Stimulated activated CD4-positive, alpha-beta T cell treated with anti-CD3 and anti-CD28 coated beads, Interleukin-12 subunit alpha, Interleukin-12 subunit beta, amount 100 ng/mL, for 4 hours (primary cell): ENCODE measurements around the gene ACSM2B.
"Not testable (repeated sequence)": the region's sequence is repeated elsewhere in the genome, so short reads cannot be mapped to it uniquely, and the experiment has no call there.

Experiments used
- DNase-seq: peaks from one replicate; pipeline ENCODE4 v3.0.0-alpha.2; 2020

The ACSM2B gene

GRCh38 chr16:20520103-20520502 is 56.1 kb downstream of the ACSM2B start:
- DNase-seq: no peak

- DNase-seq: no peak
Measured at GRCh38 chr16:20519231-20519630, 56.9 kb downstream of the ACSM2B start.

GRCh38 chr16:20517149-20517548 is 59.0 kb downstream of the ACSM2B start:
- DNase-seq: no peak

- DNase-seq: no peak
Measured at GRCh38 chr16:20515688-20516090, 60.5 kb downstream of the ACSM2B start.

- no peak for DNase-seq
Measured at GRCh38 chr16:20510323-20510722, 65.8 kb downstream of the ACSM2B start.

GRCh38 chr16:20507280-20507679 is 68.9 kb downstream of the ACSM2B start:
- DNase-seq: no peak

GRCh38 chr16:20504418-20504817 is 71.7 kb downstream of the ACSM2B start:
- DNase-seq: no peak

- DNase-seq: not testable (repeated sequence)
Measured at GRCh38 chr16:20491448-20491847, 84.7 kb downstream of the ACSM2B start.

- not testable (repeated sequence) for DNase-seq
Measured at GRCh38 chr16:20490994-20491393, 85.2 kb downstream of the ACSM2B start.
